Measurements from ENCODE around the gene SPOCK3.

DNA sequence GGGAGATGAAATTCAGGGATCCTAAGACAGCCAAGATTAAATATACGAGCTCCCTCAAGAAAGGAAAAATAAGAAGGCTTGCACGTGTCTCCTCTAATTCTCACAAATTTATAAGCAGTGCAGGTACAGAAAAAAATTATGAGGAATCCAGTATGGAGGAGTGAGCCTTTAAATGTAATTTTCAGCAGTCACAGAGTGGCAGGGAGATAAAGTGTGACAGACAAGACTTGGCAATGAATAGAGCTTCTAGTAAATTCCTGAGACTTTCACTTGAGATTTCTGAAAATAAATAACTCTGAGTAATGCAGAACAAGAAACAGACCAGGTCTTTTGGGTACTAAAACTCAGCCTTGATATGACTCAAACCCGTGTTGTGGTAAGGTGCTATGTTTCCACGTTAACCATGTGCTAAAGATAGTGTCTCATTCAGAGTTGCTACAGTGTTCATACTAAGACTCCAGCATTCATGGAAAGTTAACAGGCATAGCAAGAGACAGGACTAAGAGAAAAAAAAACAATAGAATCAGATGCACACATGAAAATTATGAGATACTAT, 119.8 kb downstream of the SPOCK3 start:
- TF ChIP-seq EZH2 (IDR thresholded peaks at IDR 0.05) (no peak), POLR2AphosphoS5 (IDR thresholded peaks at IDR 0.05; ENCODE audit: borderline replicate concordance, low read depth, low read length) (no peak)
